Suprapubic skin (tissue), 4 donors: Measurements from ENCODE around the gene NKAPD1.

Source experiments
- CTCF ChIP-seq, 2 donors: fragments of 200-600 bp in 1 of 2; fragments of 450-650 bp in 1 of 2; sonication (generic) in 1 of 2; IDR thresholded peaks; one replicate each; pipeline ENCODE4 v1.5.1; 2016 to 2019; ENCODE audit warnings: antibody characterized with exemption in 2 of 2, mild to moderate bottlenecking in 1 of 2, moderate library complexity in 1 of 2
- EP300 ChIP-seq: sonication (generic); formaldehyde crosslinking; IDR thresholded peaks from one replicate; pipeline ENCODE4 v1.6.1; 2017; ENCODE audit warnings: antibody characterized with exemption
- POLR2A ChIP-seq, 2 donors: fragments of 450-650 bp; IDR thresholded peaks; one replicate each; pipeline ENCODE4 v1.6.1; 2017; ENCODE audit warnings: antibody characterized with exemption in 2 of 2, mild to moderate bottlenecking in 2 of 2, moderate library complexity in 2 of 2
- POLR2AphosphoS5 ChIP-seq, 3 donors: sonication (generic); formaldehyde crosslinking; IDR thresholded peaks; one replicate each; pipeline ENCODE4 v1.6.1; 2017; ENCODE audit warnings: antibody characterized with exemption in 3 of 3

- TF ChIP-seq EP300: no peak
- no peak for TF ChIP-seq CTCF (IDR thresholded peaks at IDR 0.05)
- no peak for TF ChIP-seq POLR2A (IDR thresholded peaks at IDR 0.05)
- no peak for TF ChIP-seq POLR2AphosphoS5 (IDR thresholded peaks at IDR 0.05)
These were observed 26.4 kb downstream of the NKAPD1 start for GRCh38 chr11:112100462-112100861.
